Esophagus squamous epithelium (tissue), 5 donors: ENCODE data around the gene SNX27. TPM values are rescaled to one million over a fixed set of nuclear protein-coding genes. Genes with fewer than 3 reads are reported as not detected.

Experiments used
- DNase-seq: peaks from one replicate; lab custom pipeline; 2025; lab: John Stamatoyannopoulos, UW
- H3K27ac ChIP-seq, 4 donors: fragments of 200-600 bp; sonication (generic); one replicate each; pipeline ENCODE4 v1.5.1; 2016 to 2019; ENCODE audit warnings: mild to moderate bottlenecking in 1 of 4
- H3K27me3 ChIP-seq, 4 donors: fragments of 200-600 bp; sonication (generic); 1 replicate in 3 of 4; 2 replicates in 1 of 4; pipeline versions ENCODE4 v1.5.1 to v1.6.0; 2017 to 2021; ENCODE audit warnings: antibody characterized with exemption in 1 of 4
- H3K36me3 ChIP-seq, 3 donors: fragments of 200-600 bp; sonication (generic); one replicate each; pipeline ENCODE4 v1.5.1; 2016 to 2019
- H3K4me1 ChIP-seq, 3 donors: fragments of 200-600 bp; sonication (generic); one replicate each; pipeline ENCODE4 v1.5.1; 2017 to 2019
- H3K4me3 ChIP-seq, 4 donors: fragments of 200-600 bp; sonication (generic); 1 replicate in 3 of 4; 2 replicates in 1 of 4; pipeline ENCODE4 v1.5.1; 2016 to 2019; ENCODE audit warnings: mild to moderate bottlenecking in 2 of 4, moderate library complexity in 1 of 4
- H3K9me3 ChIP-seq, 3 donors: fragments of 200-600 bp; sonication (generic); one replicate each; pipeline ENCODE4 v1.5.1; 2016 to 2019
- POLR2A ChIP-seq, 4 donors: fragments of 450-650 bp; IDR thresholded peaks; one replicate each; pipeline ENCODE4 v1.6.1; 2017; ENCODE audit warnings: antibody characterized with exemption in 4 of 4, mild to moderate bottlenecking in 4 of 4, moderate library complexity in 3 of 4
- WGBS, 2 donors: methylation state at CpG; one replicate each; pipeline ENCODE4 v1.1.5; 2018; 5-methylcytosine and 5-hydroxymethylcytosine counted together
- intact Hi-C: fragments of 100-400 bp; cut with DNase I; formaldehyde crosslinking; loops from one replicate; pipeline ENCODE4 v1.15.0; 2022
- total RNA-seq, 4 donors: library from RNA; depleted of rRNA; stranded (reverse); fragments of >200 nt; gene quantifications; one replicate each; pipeline ENCODE4 v1.1.0, GENCODE V29; 2016
- TF ChIP-seq, protein P1 (sequence below), 6 experiments: fragments of 450-650 bp in 4 of 6; fragments of 200-600 bp in 2 of 6; sonication (generic) in 2 of 6; IDR thresholded peaks; one replicate each; pipeline ENCODE4 v1.5.1; 2016 to 2019; ENCODE audit warnings: antibody characterized with exemption in 6 of 6, mild to moderate bottlenecking in 4 of 6, moderate library complexity in 4 of 6
- donor health status: DM: yes; HTN: yes; CAD: no.

Gene SNX27
- total RNA-seq, 4 donors from 2014 or later, result 15.0 to 30.3 (median 17.3) TPM

DNA sequence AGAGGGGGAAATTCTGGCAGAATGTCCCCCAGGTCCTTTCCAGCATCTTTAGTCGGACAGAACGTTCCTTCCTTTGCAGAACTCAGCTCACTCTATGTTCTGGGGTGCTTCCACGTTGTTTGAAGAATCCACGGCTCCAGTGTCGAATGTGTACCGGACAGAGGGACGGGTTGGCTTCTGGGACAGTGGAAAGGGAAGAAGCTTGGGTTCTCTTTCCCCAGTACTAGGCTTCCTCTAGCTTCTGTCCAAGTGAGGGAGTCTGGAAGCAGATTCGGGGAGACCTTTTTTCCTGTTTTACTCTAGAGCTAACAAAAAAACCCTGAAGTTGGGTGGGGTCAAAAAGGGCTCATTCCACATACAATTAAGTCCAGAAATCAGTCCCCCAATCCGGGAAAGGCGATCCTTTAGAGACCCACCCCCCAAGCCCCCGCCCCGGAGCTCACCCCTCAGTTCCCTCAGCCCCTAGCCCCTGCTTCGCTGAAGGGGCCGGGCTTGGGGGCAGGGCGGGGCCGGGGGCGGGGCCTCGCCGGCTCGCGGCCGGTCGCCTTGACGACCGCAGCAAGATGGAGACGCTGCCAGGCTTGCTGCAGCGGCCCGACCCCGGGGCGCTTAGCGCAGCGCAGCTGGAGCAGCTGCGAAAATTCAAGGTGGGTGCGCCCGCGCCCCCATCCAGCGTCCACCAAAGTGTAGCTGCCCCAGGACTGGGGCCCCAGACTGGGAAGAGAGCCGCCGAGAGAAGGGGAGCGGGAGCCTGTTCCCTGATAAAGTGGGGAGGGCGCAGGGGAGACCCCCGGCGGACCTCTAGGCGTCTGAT lies 109.3 kb downstream of the SNX27 start, which contains the start of gene RIIAD1:
Gene RIIAD1 (plus strand): TSS at position 549 of the 814 bp plus-strand sequence. CDS start 15 bp downstream, at position 564.
- Histone ChIP-seq H3K4me1 (peaks cover 7 to 52% (median 13%) of the 10 kb centered on the region in 3 donors), H3K27me3 (peaks cover 0 to 70% (median 4%) of the 10 kb centered on the region in 4 donors), H3K4me3 (peak within 1 kb of the TSS; percentile 12 to 66 (median 47)), H3K27ac (peak within 1 kb of the TSS in 3 of 4 donors; percentile 72 to 80 (median 80)), H3K9me3 (no peaks in the 10 kb centered on the region), H3K36me3 (no peaks in the 10 kb centered on the region)
- 14 to 21% methylated on average over 4 to 7 of the region's 44 CpGs for WGBS, 2 donors
- no peak for DNase-seq
- intact Hi-C loops, result no loop called here
- no peak for TF ChIP-seq POLR2A (IDR thresholded peaks at IDR 0.05)
- TF ChIP-seq, protein P1, sequence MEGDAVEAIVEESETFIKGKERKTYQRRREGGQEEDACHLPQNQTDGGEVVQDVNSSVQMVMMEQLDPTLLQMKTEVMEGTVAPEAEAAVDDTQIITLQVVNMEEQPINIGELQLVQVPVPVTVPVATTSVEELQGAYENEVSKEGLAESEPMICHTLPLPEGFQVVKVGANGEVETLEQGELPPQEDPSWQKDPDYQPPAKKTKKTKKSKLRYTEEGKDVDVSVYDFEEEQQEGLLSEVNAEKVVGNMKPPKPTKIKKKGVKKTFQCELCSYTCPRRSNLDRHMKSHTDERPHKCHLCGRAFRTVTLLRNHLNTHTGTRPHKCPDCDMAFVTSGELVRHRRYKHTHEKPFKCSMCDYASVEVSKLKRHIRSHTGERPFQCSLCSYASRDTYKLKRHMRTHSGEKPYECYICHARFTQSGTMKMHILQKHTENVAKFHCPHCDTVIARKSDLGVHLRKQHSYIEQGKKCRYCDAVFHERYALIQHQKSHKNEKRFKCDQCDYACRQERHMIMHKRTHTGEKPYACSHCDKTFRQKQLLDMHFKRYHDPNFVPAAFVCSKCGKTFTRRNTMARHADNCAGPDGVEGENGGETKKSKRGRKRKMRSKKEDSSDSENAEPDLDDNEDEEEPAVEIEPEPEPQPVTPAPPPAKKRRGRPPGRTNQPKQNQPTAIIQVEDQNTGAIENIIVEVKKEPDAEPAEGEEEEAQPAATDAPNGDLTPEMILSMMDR (IDR thresholded peaks at IDR 0.05), result no peak

DNA sequence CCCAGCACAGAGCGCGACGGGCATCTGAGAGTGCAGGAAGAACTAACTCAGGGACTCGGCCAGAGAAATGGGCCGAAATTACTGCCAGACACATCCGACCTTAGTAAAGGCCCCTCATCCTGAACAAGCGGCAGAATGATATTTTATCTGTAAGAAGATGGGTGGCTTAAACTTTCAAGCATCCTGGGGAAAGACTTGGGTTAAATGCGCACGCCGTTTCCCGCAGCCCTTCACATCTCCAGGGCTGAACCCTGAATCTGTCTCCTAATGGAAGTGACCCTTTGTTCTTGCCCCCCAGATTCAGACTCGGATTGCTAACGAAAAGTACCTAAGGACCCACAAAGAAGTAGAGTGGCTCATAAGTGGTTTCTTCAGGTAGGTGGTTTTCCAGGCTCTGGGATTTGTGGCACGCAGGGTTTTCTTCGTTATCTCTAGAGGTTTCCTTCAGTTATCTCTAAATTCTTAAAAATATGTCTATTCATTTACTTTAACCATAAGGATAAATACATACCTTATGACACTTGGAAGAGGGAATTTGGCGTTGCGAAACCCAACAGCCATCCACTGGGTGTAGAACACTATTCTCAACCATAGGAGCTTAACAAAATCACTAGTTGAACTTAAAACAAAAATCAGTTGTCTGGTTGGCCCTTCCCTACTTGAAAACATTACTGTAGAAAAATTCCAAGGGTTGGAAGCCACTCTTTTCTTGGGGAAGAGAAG lies 110.1 kb downstream of the SNX27 start:
- no peaks in the 10 kb centered on the region for H3K9me3 ChIP-seq
- no peak for TF ChIP-seq POLR2A (IDR thresholded peaks at IDR 0.05)
- TF ChIP-seq, protein P1 (IDR thresholded peaks at IDR 0.05), result no peak
- H3K27ac ChIP-seq, result peak overlapping the region in 3 of 4 donors; percentile 72 to 80 (median 80)
- H3K27me3 ChIP-seq, result peaks cover 0 to 67% (median under 1%) of the 10 kb centered on the region in 4 donors
- no peak for DNase-seq
- H3K36me3 ChIP-seq, result no peaks in the 10 kb centered on the region
- intact Hi-C loops, result no loop called here
- H3K4me1 ChIP-seq, result peaks cover 7 to 45% (median 13%) of the 10 kb centered on the region in 3 donors
- H3K4me3 ChIP-seq, result peak overlapping the region; percentile 12 to 66 (median 47)
- 34 to 46% methylated on average over 11 to 16 of the region's 17 CpGs for WGBS, 2 donors

DNA sequence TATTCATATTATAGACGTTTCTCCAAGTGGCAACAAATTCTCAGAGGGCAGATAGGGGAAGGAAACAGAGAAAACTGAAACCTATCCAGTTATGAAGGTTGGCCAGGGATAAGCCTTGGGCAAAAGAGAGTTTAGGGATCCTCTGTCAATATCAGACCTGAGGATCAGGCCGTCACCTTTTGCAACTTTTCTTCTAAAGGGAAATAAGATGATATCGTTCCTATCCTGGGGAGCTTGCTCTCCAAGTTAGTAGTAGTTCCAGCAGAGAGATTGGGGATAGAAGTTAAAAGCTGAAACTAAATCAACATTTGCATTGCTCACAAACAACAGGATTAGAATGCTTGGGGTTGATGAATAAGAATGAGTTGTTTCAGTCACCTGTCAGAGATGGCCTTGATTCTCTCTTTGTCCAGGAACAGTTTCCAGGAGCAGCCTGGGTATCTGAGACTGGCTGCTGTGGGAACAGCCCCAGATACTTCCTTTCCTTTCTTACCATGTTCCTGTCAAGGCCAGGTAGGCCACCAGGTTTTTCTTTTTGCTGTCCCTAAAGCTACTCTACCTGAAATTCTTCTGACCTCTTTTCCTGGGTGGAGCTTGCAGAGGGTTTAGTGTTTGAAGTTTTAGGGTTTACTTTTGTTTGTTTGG lies 112.0 kb downstream of the SNX27 start:
- no peaks in the 10 kb centered on the region for H3K9me3 ChIP-seq
- H3K4me3 ChIP-seq, result no peak overlapping the region
- WGBS, 2 donors, result 29 to 48% methylated on average over 3 of the region's 3 CpGs
- no peak for DNase-seq
- TF ChIP-seq, protein P1 (IDR thresholded peaks at IDR 0.05), result no peak
- no peak for TF ChIP-seq POLR2A (IDR thresholded peaks at IDR 0.05)
- peak overlapping the region in 1 of 4 donors; percentile 12 for H3K27ac ChIP-seq
- no peaks in the 10 kb centered on the region for H3K36me3 ChIP-seq
- intact Hi-C loops, result no loop called here
- peaks cover 0 to 67% (median 0%) of the 10 kb centered on the region in 4 donors for H3K27me3 ChIP-seq
- H3K4me1 ChIP-seq, result peaks cover 7 to 37% (median 13%) of the 10 kb centered on the region in 3 donors

DNA sequence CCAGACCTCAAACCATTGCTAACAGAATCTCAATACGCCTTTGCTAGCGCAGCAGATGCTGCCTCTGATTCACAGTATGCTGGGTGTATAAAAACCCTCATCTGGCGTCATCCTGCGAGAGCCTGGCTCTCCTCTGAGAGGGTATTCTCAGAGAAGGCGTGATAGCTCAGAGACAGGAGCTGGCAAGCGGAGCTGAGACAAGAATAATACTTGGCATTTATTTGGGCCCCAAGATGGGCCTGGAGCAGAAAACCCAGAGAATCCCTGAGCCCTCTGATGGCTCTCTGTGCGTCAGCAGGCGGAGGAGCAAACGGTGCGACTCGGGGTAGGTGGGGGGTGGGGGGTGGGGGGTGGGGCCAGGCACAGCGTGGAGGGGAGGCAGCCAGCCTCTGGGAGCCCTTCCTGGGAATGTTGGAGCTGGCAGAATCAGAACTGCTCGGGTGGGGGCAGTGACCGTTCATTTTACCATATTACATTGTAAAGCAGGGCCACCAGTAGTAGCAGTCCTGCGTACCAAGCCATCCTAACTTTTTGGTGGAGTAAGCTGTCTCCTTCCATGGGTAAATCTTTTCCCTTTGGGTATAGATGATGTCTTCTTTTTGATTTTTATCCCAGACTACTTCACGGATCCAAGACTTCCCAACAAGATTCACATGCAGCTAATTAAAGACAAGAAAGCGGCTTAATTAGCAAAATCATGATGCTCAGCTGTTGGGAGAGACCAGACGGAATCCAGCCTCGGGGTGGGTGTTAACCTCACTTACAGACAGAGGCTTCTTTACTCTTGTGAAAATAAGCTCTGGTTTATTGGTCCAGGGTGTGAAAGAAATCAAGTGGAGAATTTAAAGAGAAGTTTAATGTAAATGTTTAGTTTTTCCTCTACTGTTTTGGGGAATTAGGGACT lies 116.6 kb downstream of the SNX27 start:
- H3K36me3 ChIP-seq, result no peaks in the 10 kb centered on the region
- H3K4me3 ChIP-seq, result peak overlapping the region in 1 of 4 donors; percentile 46
- peaks cover 0 to 14% (median 0%) of the 10 kb centered on the region in 3 donors for H3K4me1 ChIP-seq
- TF ChIP-seq POLR2A (IDR thresholded peaks at IDR 0.05), result no peak
- TF ChIP-seq, protein P1 (IDR thresholded peaks at IDR 0.05), result no peak
- DNase-seq, result no peak
- 35 to 53% methylated on average over 16 to 19 of the region's 19 CpGs for WGBS, 2 donors
- H3K27ac ChIP-seq, result peak overlapping the region in 3 of 4 donors; percentile 55 to 68 (median 67)
- H3K27me3 ChIP-seq, result peaks cover 0 to 44% (median 0%) of the 10 kb centered on the region in 4 donors
- intact Hi-C loops, result no loop called here
- no peaks in the 10 kb centered on the region for H3K9me3 ChIP-seq
